Keratinocyte (primary cell): ENCODE data around the gene CFAP100.

ENCODE experiments used
- EZH2 ChIP-seq: IDR thresholded peaks from one replicate; pipeline ENCODE4 v1.6.1; 2012; ENCODE audit warnings: inconsistent platforms, mild to moderate bottlenecking, low read length, moderate library complexity
- TF ChIP-seq, protein P1 (sequence below), 3 experiments: IDR thresholded peaks in 1 of 3; conservative IDR thresholded peaks in 1 of 3; optimal IDR thresholded peaks in 1 of 3; 2 replicates in 2 of 3; 3 replicates in 1 of 3; pipeline versions ENCODE3 to v1.5.1; 2011; ENCODE audit warnings: low read length in 3 of 3, mild to moderate bottlenecking in 3 of 3, moderate library complexity in 2 of 3, control low read depth in 1 of 3, inconsistent platforms in 1 of 3; ENCODE audit not compliant: insufficient read depth in 2 of 3; ENCODE audit errors: extremely low read depth in 1 of 3

DNA sequence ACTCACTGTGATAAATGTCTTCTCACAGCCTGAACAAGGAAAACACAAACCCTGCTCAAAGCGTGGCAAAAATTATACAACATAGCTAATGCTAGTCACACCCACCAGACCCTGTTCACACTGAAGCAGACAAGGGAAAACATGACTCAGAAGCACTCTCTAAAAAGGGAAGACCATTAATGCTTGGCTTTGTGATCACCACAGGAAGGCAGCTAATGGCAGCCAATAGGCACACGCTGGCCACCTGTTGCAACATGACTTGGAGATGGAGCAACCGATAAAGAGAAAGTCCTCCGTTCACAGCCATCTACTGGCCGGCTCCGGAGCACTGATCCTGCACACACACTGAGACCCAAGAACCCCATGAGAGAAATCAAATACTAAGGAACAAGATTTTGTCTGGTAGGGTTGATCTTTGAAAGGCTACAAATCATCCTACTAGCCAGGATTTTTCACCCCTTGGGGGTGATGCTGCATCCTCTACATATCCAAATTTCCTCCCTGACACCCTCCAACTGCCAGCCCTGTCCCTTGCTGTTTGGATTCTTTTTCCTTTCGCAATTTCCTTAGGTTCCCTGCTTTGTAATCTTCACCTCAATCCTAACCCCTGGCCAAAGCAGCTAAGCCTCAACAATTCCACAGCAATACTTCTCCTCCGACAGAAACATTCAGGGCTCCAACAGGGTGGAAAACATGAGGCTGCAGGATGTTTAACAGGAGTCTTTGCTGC lies 77.7 kb downstream of the CFAP100 start:
- TF ChIP-seq, protein P1, sequence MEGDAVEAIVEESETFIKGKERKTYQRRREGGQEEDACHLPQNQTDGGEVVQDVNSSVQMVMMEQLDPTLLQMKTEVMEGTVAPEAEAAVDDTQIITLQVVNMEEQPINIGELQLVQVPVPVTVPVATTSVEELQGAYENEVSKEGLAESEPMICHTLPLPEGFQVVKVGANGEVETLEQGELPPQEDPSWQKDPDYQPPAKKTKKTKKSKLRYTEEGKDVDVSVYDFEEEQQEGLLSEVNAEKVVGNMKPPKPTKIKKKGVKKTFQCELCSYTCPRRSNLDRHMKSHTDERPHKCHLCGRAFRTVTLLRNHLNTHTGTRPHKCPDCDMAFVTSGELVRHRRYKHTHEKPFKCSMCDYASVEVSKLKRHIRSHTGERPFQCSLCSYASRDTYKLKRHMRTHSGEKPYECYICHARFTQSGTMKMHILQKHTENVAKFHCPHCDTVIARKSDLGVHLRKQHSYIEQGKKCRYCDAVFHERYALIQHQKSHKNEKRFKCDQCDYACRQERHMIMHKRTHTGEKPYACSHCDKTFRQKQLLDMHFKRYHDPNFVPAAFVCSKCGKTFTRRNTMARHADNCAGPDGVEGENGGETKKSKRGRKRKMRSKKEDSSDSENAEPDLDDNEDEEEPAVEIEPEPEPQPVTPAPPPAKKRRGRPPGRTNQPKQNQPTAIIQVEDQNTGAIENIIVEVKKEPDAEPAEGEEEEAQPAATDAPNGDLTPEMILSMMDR (optimal IDR thresholded peaks at IDR 0.05 in 1 of 3, IDR thresholded peaks at IDR 0.05 in 1 of 3, conservative IDR thresholded peaks at IDR 0.05 in 1 of 3; ENCODE audit: extremely low read depth in 1 of 3, insufficient read depth in 2 of 3, low read length in 3 of 3) = peak; percentile 22 to 39 (median 34)
- TF ChIP-seq EZH2 = no peak
